H9 (cell line): ENCODE data around the gene MRTFA. TPM values are rescaled to one million over a fixed set of nuclear protein-coding genes. Genes with fewer than 3 reads are reported as not detected.

Experiments used
- DNase-seq: peaks from one replicate; pipeline ENCODE4 v3.0.0-alpha.2; 2017
- H2AFZ ChIP-seq: one replicate; pipeline ENCODE4 v1.6.1; 2013; ENCODE audit warnings: mild to moderate bottlenecking, low read length, control low read depth, moderate library complexity
- H2AK5ac ChIP-seq: 2 replicates; pipeline ENCODE4 v1.6.1; 2013; ENCODE audit warnings: low read length, control low read depth, mixed read lengths; ENCODE audit not compliant: insufficient read length
- H2BK120ac ChIP-seq: one replicate; pipeline ENCODE4 v1.6.1; 2013; ENCODE audit warnings: low read depth, mild to moderate bottlenecking, low read length, control low read depth, inconsistent platforms; ENCODE audit not compliant: poor library complexity, severe bottlenecking
- H2BK12ac ChIP-seq: 2 replicates; pipeline ENCODE4 v1.6.1; 2013; ENCODE audit warnings: low read length, control low read depth, mixed read lengths, low read depth; ENCODE audit not compliant: insufficient read length
- H2BK15ac ChIP-seq: 2 replicates; pipeline ENCODE4 v1.6.1; 2013; ENCODE audit warnings: low read depth, low read length, control low read depth
- H2BK20ac ChIP-seq: one replicate; pipeline ENCODE4 v1.6.1; 2013; ENCODE audit warnings: low read depth, mild to moderate bottlenecking, low read length, control low read depth, inconsistent platforms; ENCODE audit not compliant: poor library complexity, severe bottlenecking
- H2BK5ac ChIP-seq: 2 replicates; pipeline ENCODE4 v1.6.1; 2013; ENCODE audit warnings: low read length, control low read depth, mixed read lengths; ENCODE audit not compliant: insufficient read length
- H3K14ac ChIP-seq: 2 replicates; pipeline ENCODE4 v1.6.1; 2013; ENCODE audit warnings: low read length, control low read depth; ENCODE audit not compliant: insufficient read depth
- H3K18ac ChIP-seq: 2 replicates; pipeline ENCODE4 v1.6.1; 2013; ENCODE audit warnings: low read depth, mild to moderate bottlenecking, mixed read lengths, low read length, control low read depth; ENCODE audit not compliant: insufficient read length
- H3K23ac ChIP-seq: 2 replicates; pipeline ENCODE4 v1.6.1; 2013; ENCODE audit warnings: low read length, control low read depth, mixed read lengths, low read depth; ENCODE audit not compliant: insufficient read length
- H3K23me2 ChIP-seq: 2 replicates; pipeline ENCODE4 v1.6.1; 2013; ENCODE audit warnings: low read depth, mild to moderate bottlenecking, mixed read lengths, low read length, control low read depth; ENCODE audit not compliant: insufficient read length, poor library complexity, severe bottlenecking
- H3K27ac ChIP-seq: 2 replicates; pipeline ENCODE4 v1.5.1; 2013; ENCODE audit warnings: low read length, control low read depth, mixed read lengths, low read depth; ENCODE audit not compliant: insufficient read length
- H3K27me3 ChIP-seq: 2 replicates; pipeline ENCODE4 v1.6.1; 2013; ENCODE audit warnings: low read length, control low read depth, inconsistent platforms; ENCODE audit not compliant: insufficient read depth
- H3K4ac ChIP-seq: 2 replicates; pipeline ENCODE4 v1.6.1; 2013; ENCODE audit warnings: low read depth, mild to moderate bottlenecking, control low read depth, inconsistent platforms, low read length, moderate library complexity
- H3K4me1 ChIP-seq: 2 replicates; pipeline ENCODE4 v1.6.1; 2013; ENCODE audit warnings: low read length, control low read depth, inconsistent platforms; ENCODE audit not compliant: insufficient read depth
- H3K4me2 ChIP-seq: 2 replicates; pipeline ENCODE4 v1.6.1; 2013; ENCODE audit warnings: low read length, control low read depth, mixed read lengths; ENCODE audit not compliant: insufficient read length, insufficient read depth
- H3K56ac ChIP-seq: 2 replicates; pipeline ENCODE4 v1.6.1; 2013; ENCODE audit warnings: low read depth, mild to moderate bottlenecking, mixed read lengths, low read length, control low read depth; ENCODE audit not compliant: insufficient read length
- H3K79me1 ChIP-seq: 2 replicates; pipeline ENCODE4 v1.6.1; 2013; ENCODE audit warnings: low read depth, mild to moderate bottlenecking, moderate library complexity, low read length, control low read depth, inconsistent platforms; ENCODE audit not compliant: insufficient read depth, poor library complexity, severe bottlenecking
- H3K79me2 ChIP-seq: 2 replicates; pipeline ENCODE4 v1.6.1; 2013; ENCODE audit warnings: low read length, control low read depth, inconsistent platforms; ENCODE audit not compliant: insufficient read depth
- H3K9ac ChIP-seq: 2 replicates; pipeline ENCODE4 v1.6.1; 2013; ENCODE audit warnings: low read length, control low read depth, mixed read lengths; ENCODE audit not compliant: insufficient read length; ENCODE audit errors: extremely low read depth
- H3K9me3 ChIP-seq: one replicate; pipeline ENCODE4 v1.6.1; 2013; ENCODE audit warnings: low read depth, low read length, inconsistent platforms; ENCODE audit not compliant: control insufficient read depth
- H3T11ph ChIP-seq: one replicate; pipeline ENCODE4 v1.6.1; 2013; ENCODE audit warnings: mild to moderate bottlenecking, low read length, control low read depth, inconsistent platforms
- H4K20me1 ChIP-seq: one replicate; pipeline ENCODE4 v1.6.1; 2013; ENCODE audit not compliant: control insufficient read depth, insufficient read length, insufficient read depth
- H4K5ac ChIP-seq: 2 replicates; pipeline ENCODE4 v1.6.1; 2013; ENCODE audit warnings: low read depth, mild to moderate bottlenecking, mixed read lengths, low read length, control low read depth; ENCODE audit not compliant: insufficient read length
- H4K8ac ChIP-seq: replicated peaks from 2 replicates; pipeline ENCODE4 v1.6.1; 2013; ENCODE audit warnings: low read length, control low read depth, mixed read lengths, low read depth; ENCODE audit not compliant: insufficient read length
- H4K91ac ChIP-seq: 2 replicates; pipeline ENCODE4 v1.6.1; 2013; ENCODE audit warnings: low read depth, mild to moderate bottlenecking, moderate library complexity, mixed read lengths, low read length, control low read depth; ENCODE audit not compliant: insufficient read length
- H3K27ac Mint-ChIP-seq, 3 experiments: 2 replicates in 2 of 3; 3 replicates in 1 of 3; pipeline ENCODE4 v1.8.0; 2020 to 2021; ENCODE audit warnings: mixed read lengths in 3 of 3, mild to moderate bottlenecking in 1 of 3, moderate library complexity in 1 of 3
- H3K27me3 Mint-ChIP-seq: 2 replicates; pipeline ENCODE4 v1.8.0; 2021; ENCODE audit warnings: low read depth, mild to moderate bottlenecking, moderate library complexity, mixed read lengths
- H3K36me3 Mint-ChIP-seq, 3 experiments: 2 replicates in 2 of 3; 3 replicates in 1 of 3; pipeline ENCODE4 v1.8.0; 2020 to 2021; ENCODE audit warnings: low read depth in 3 of 3, mixed read lengths in 3 of 3; ENCODE audit not compliant: insufficient read depth in 1 of 3
- H3K4me1 Mint-ChIP-seq, 2 experiments: 2 replicates each; pipeline ENCODE4 v1.8.0; 2020; ENCODE audit warnings: mixed read lengths in 2 of 2
- H3K4me3 Mint-ChIP-seq, 2 experiments: 2 replicates in 1 of 2; 3 replicates in 1 of 2; pipeline ENCODE4 v1.8.0; 2020 to 2021; ENCODE audit warnings: mild to moderate bottlenecking in 2 of 2, mixed read lengths in 2 of 2, moderate library complexity in 1 of 2
- H3K9me3 Mint-ChIP-seq, 2 experiments: 2 replicates in 1 of 2; 3 replicates in 1 of 2; pipeline ENCODE4 v1.8.0; 2020; ENCODE audit warnings: mild to moderate bottlenecking in 2 of 2, mixed read lengths in 2 of 2, moderate library complexity in 1 of 2
- CTCF ChIP-seq: fragments of 200-600 bp; sonication (generic); conservative IDR thresholded peaks from 3 replicates; pipeline ENCODE4 v1.8.0; 2021; ENCODE audit warnings: antibody characterized with exemption, mild to moderate bottlenecking
- WGBS: extraction: QIAGEN DNeasy Blood & Tissue Kit; methylation state at CpG from one replicate; pipeline ENCODE4 v1.1.7; 2013; ENCODE audit warnings: missing lambda C conversion rate, low lambda C conversion rate, mixed read lengths; ENCODE audit not compliant: insufficient read length; ENCODE audit errors: extremely low coverage; 5-methylcytosine and 5-hydroxymethylcytosine counted together
- total RNA-seq: library from RNA; stranded (reverse); gene quantifications from 2 replicates; pipeline ENCODE4 v1.2.1, GENCODE V29; 2021

Gene MRTFA
- total RNA-seq, 1 experiment from 2014 or later: 38.1 TPM

- H4K5ac ChIP-seq: no peak overlapping the region
- Mint-ChIP-seq H3K27me3 (no peaks in the 10 kb centered on the region), H3K36me3 (no peaks in the 10 kb centered on the region; a peak in 1 of 7 replicates), H3K9me3 (no peaks in the 10 kb centered on the region), H3K4me1 (peaks cover 49 to 60% of the 10 kb centered on the region in 2 experiments), H3K4me3 (no peak overlapping the region), H3K27ac (peak overlapping the region in 1 of 3 experiments; percentile 9; a peak in 1 of 7 replicates)
- TF ChIP-seq CTCF: no peak
- no peak overlapping the region for H2BK5ac ChIP-seq
- H4K20me1 ChIP-seq: no peaks in the 10 kb centered on the region
- H3K4me1 ChIP-seq: peaks cover 6% of the 10 kb centered on the region; the same call in 1 of the 2 replicates
- H3K9me3 ChIP-seq: no peaks in the 10 kb centered on the region
- H2BK120ac ChIP-seq: no peak overlapping the region
- no peak overlapping the region for H2AK5ac ChIP-seq
- no CpG with 5 or more reads among the region's 1 CpG for WGBS
- peaks cover 3% of the 10 kb centered on the region for H3K79me1 ChIP-seq
- H3K4ac ChIP-seq: no peak overlapping the region
- no peaks in the 10 kb centered on the region for H3K27me3 ChIP-seq
- H3K27ac ChIP-seq: no peak overlapping the region
- H3K79me2 ChIP-seq: peaks cover 4% of the 10 kb centered on the region; the same call in 1 of the 2 replicates
- H3K18ac ChIP-seq: no peak overlapping the region
- no peak overlapping the region for H3K56ac ChIP-seq
- H3K23ac ChIP-seq: no peak overlapping the region
- no peak overlapping the region for H2AFZ ChIP-seq
- H4K8ac ChIP-seq: no peak overlapping the region
- H3T11ph ChIP-seq: no peak overlapping the region
- no peak overlapping the region for H3K9ac ChIP-seq
- no peak overlapping the region for H2BK15ac ChIP-seq
- no peak overlapping the region for H4K91ac ChIP-seq
- H3K4me2 ChIP-seq: no peak overlapping the region
- no peaks in the 10 kb centered on the region for H3K23me2 ChIP-seq
- no peak overlapping the region for H2BK12ac ChIP-seq
- no peak overlapping the region for H3K14ac ChIP-seq
- DNase-seq: no peak
- no peak overlapping the region for H2BK20ac ChIP-seq
Observed at GRCh38 chr22:40602231-40602630, 34.3 kb downstream of the MRTFA start.
